K562 (cell line): ENCODE measurements around the gene SLC7A1. TPM values are rescaled to one million over a fixed set of nuclear protein-coding genes. Genes with fewer than 3 reads are reported as not detected.

Experiments used
- ATAC-seq: fragments of 200-7000 bp; cut with Tn5 transposase; 3 replicates; pipeline ENCODE4 v1.9.1; 2020; ENCODE audit warnings: moderate library complexity
- BruUV-seq: library from RNA; stranded (reverse); fragments of 400-500 nt; replicated peaks from 2 replicates; lab custom pipeline; 2021; lab: Mats Ljungman, UMichigan
- CTCF ChIA-PET: fragments of 300-600 bp; formaldehyde crosslinking; extraction: SDS; loops from one replicate; lab custom pipeline; 2021; ENCODE audit warnings: low intra/inter-chr PET ratio; lab: Yijun Ruan, JAX
- POLR2A ChIA-PET: fragments of 300-600, 350-650 bp; sonication (Branson Sonifier 250); formaldehyde crosslinking; extraction: SDS; loops from one replicate; lab custom pipeline; 2021; ENCODE audit warnings: antibody characterized with exemption, inconsistent platforms; lab: Yijun Ruan, JAX
- DNase-seq, 4 experiments: peaks; one replicate each; pipeline versions ENCODE4 v3.0.0 to v3.0.0-alpha.2; 2011 to 2018; ENCODE audit warnings: low spot score in 3 of 4, mixed read lengths in 3 of 4; ENCODE audit errors: extremely low read depth in 1 of 4
- FAIRE-seq: peaks from 2 replicates; lab custom pipeline; 2011; peaks lifted over from hg19 to GRCh38; lab: Jason Lieb, UNC
- H2AFZ ChIP-seq: 2 replicates; pipeline ENCODE4 v1.6.0; 2011; ENCODE audit warnings: low read depth, low read length, control low read depth, inconsistent platforms
- H3K27ac ChIP-seq: fragments of 200-600 bp; 3 replicates; pipeline ENCODE4 v1.8.0; 2011; ENCODE audit warnings: low read depth, mild to moderate bottlenecking, control low read depth, inconsistent platforms, low read length, moderate library complexity, mixed read lengths; ENCODE audit errors: extremely low read depth
- H3K27me3 ChIP-seq, 2 experiments: fragments of 300-600 bp in 1 of 2; 2 replicates in 1 of 2; 3 replicates in 1 of 2; pipeline versions ENCODE4 v1.6.0 to v1.8.0; 2011; ENCODE audit warnings: inconsistent platforms in 2 of 2, low read length in 2 of 2, mild to moderate bottlenecking in 1 of 2, mixed read lengths in 1 of 2, moderate library complexity in 1 of 2; ENCODE audit not compliant: control insufficient read depth in 2 of 2, insufficient read depth in 2 of 2
- H3K36me3 ChIP-seq: fragments of 300-600 bp; 3 replicates; pipeline ENCODE4 v1.8.0; 2011; ENCODE audit warnings: mild to moderate bottlenecking, low read length, inconsistent platforms; ENCODE audit not compliant: control insufficient read depth, insufficient read depth
- H3K4me1 ChIP-seq, 2 experiments: fragments of 200-600 bp in 1 of 2; replicated peaks in 1 of 2; 2 replicates in 1 of 2; 3 replicates in 1 of 2; pipeline versions ENCODE4 v1.5.1 to v1.8.0; 2011; ENCODE audit warnings: inconsistent platforms in 2 of 2, low read length in 2 of 2, mild to moderate bottlenecking in 1 of 2, mixed read lengths in 1 of 2, moderate library complexity in 1 of 2; ENCODE audit not compliant: control insufficient read depth in 2 of 2, insufficient read depth in 2 of 2
- H3K4me2 ChIP-seq: 2 replicates; pipeline ENCODE4 v1.6.1; 2011; ENCODE audit warnings: low read length, control low read depth, inconsistent platforms, mixed read lengths; ENCODE audit not compliant: insufficient read depth
- H3K4me3 ChIP-seq: fragments of 200-600 bp; sonication (generic), shearing (Covaris generic); 2 replicates; pipeline ENCODE4 v1.5.1; 2016; ENCODE audit warnings: control low read depth, inconsistent platforms
- H3K79me2 ChIP-seq: fragments of 200-600 bp; 3 replicates; pipeline ENCODE4 v1.8.0; 2011; ENCODE audit warnings: low read length, inconsistent platforms; ENCODE audit not compliant: control insufficient read depth, insufficient read depth
- H3K9ac ChIP-seq, 2 experiments: 2 replicates each; pipeline versions ENCODE4 v1.6.0 to v1.6.1; 2011; ENCODE audit warnings: low read depth in 2 of 2, low read length in 2 of 2, control low read depth in 1 of 2, inconsistent platforms in 1 of 2, mild to moderate bottlenecking in 1 of 2, mixed read lengths in 1 of 2; ENCODE audit not compliant: insufficient read depth in 1 of 2
- H3K9me1 ChIP-seq: one replicate; pipeline ENCODE4 v1.6.0; 2011; ENCODE audit warnings: inconsistent platforms, mild to moderate bottlenecking, low read length, moderate library complexity; ENCODE audit not compliant: control insufficient read depth, insufficient read depth
- H3K9me3 ChIP-seq: replicated peaks from 2 replicates; pipeline ENCODE4 v1.5.1; 2011; ENCODE audit warnings: low read depth, low read length, inconsistent platforms; ENCODE audit not compliant: control insufficient read depth, insufficient read depth
- H4K20me1 ChIP-seq: replicated peaks from 2 replicates; pipeline ENCODE4 v1.6.1; 2011; ENCODE audit warnings: low read length, inconsistent platforms, mixed read lengths; ENCODE audit not compliant: control insufficient read depth, insufficient read depth
- ETS2 ChIP-seq: IDR thresholded peaks from 2 replicates; pipeline ENCODE4 v1.6.1; 2016; ENCODE audit warnings: borderline replicate concordance, missing genetic modification characterization, mild to moderate bottlenecking, moderate library complexity, missing compliant biosample characterization; ENCODE audit not compliant: poor library complexity, severe bottlenecking
- HDAC2 ChIP-seq: fragments of 450-650 bp; IDR thresholded peaks from 2 replicates; pipeline ENCODE4 v1.6.1; 2016; ENCODE audit warnings: mild to moderate bottlenecking
- MCM7 ChIP-seq, 2 experiments: fragments of 450-650 bp; IDR thresholded peaks; 2 replicates each; pipeline ENCODE4 v1.6.1; 2016 to 2018
- POLR2B ChIP-seq: fragments of 450-650 bp; IDR thresholded peaks from 2 replicates; pipeline ENCODE4 v1.6.1; 2018; ENCODE audit warnings: low read depth; ENCODE audit not compliant: partially characterized antibody
- ZBTB7A ChIP-seq: IDR thresholded peaks from 2 replicates; pipeline ENCODE4 v1.6.1; 2011; ENCODE audit warnings: low read depth, mild to moderate bottlenecking, low read length, moderate library complexity, borderline replicate concordance; ENCODE audit not compliant: control insufficient read depth
- ZNF644 ChIP-seq: fragments of 200-800 bp; sonication (Bioruptor generic); IDR thresholded peaks from 2 replicates; pipeline ENCODE4 v1.6.1; 2016; ENCODE audit warnings: low read depth, missing genetic modification characterization, missing compliant biosample characterization
- ZNF830 ChIP-seq: fragments of 250-450 bp; sonication (Bioruptor Pico); IDR thresholded peaks from 2 replicates; pipeline ENCODE4 v1.5.0; 2021; ENCODE audit warnings: mild to moderate bottlenecking
- WGBS: fragments of 100-300 bp; shearing (Covaris generic); methylation state at CpG from one replicate; pipeline ENCODE4 v1.1.6; 2016; ENCODE audit warnings: low coverage, mixed read lengths; ENCODE audit not compliant: insufficient coverage; ENCODE audit errors: missing lambda C conversion rate; 5-methylcytosine and 5-hydroxymethylcytosine counted together
- in situ Hi-C: fragments of 300-500 bp; cut with MboI; formaldehyde crosslinking; loops from 4 replicates; pipeline ENCODE4 v1.15.0; 2018; ENCODE audit warnings: inconsistent platforms, mixed read lengths
- intact Hi-C: fragments of 100-400 bp; cut with micrococcal nuclease; formaldehyde crosslinking; loops from 2 replicates; pipeline ENCODE4 v1.14.2; 2022
- polyA plus RNA-seq, 8 experiments: library from polyadenylated mRNA; depleted of rRNA in 4 of 8; stranded (reverse) in 5 of 8; unstranded in 3 of 8; fragments of >200 nt; fragmentation: Nextera tagmentation in 2 of 8; fragmentation: Illumina TruSeq in 1 of 8; extraction: Ambion mirVana in 2 of 8; extraction: Trizol in 1 of 8; gene quantifications; 2 replicates each; pipeline versions ENCODE4 v1.2.1 to v1.2.3, GENCODE V29; 2011 to 2014; ENCODE audit warnings: inconsistent platforms in 1 of 8, missing spikeins in 1 of 8
- total RNA-seq, 7 experiments: library from RNA; depleted of rRNA in 6 of 7; stranded (reverse); fragments of >200 nt in 6 of 7; fragmentation: Illumina TruSeq in 2 of 7; extraction: Trizol in 2 of 7; gene quantifications; 2 replicates each; pipeline versions ENCODE4 v1.2.1 to v1.2.3, GENCODE V29; 2011 to 2021; ENCODE audit warnings: low replicate concordance in 1 of 7
- TF ChIP-seq, protein P1 (sequence below): fragments of 450-650 bp; IDR thresholded peaks from 2 replicates; pipeline ENCODE4 v1.6.1; 2016; ENCODE audit warnings: antibody characterized with exemption
- TF ChIP-seq, protein P2 (sequence below): sonication (generic); formaldehyde crosslinking; IDR thresholded peaks from 2 replicates; pipeline ENCODE4 v1.8.1; 2023; ENCODE audit warnings: mild to moderate bottlenecking, missing genetic modification reagents
- TF ChIP-seq, protein P3 (sequence below): fragments of 450-650 bp; formaldehyde crosslinking; IDR thresholded peaks from 2 replicates; pipeline ENCODE4 v1.4.0; 2020; ENCODE audit warnings: mild to moderate bottlenecking, moderate library complexity

The SLC7A1 gene
- total and polyA plus RNA-seq, 9 of the 15 experiments (the other 6 are each of a cell fraction or from before 2014, with no cell fraction given) = 3.3 to 69.7 (median 10.8) TPM

GRCh38 chr13:29607465-29607864, 12.0 kb upstream of the SLC7A1 start:
- Histone ChIP-seq H3K27ac (no peak overlapping the region), H2AFZ (no peak overlapping the region), H3K4me1 (no peaks in the 10 kb centered on the region), H3K27me3 (peaks cover 3 to 17% of the 10 kb centered on the region in 2 experiments), H3K9ac (no peak overlapping the region), H3K36me3 (no peaks in the 10 kb centered on the region), H3K9me1 (no peaks in the 10 kb centered on the region), H3K4me2 (no peak overlapping the region), H3K79me2 (no peaks in the 10 kb centered on the region), H3K4me3 (no peak overlapping the region), H4K20me1 (no peaks in the 10 kb centered on the region), H3K9me3 (no peaks in the 10 kb centered on the region)
- ChIA-PET POLR2A (interaction anchor here (1.4 kb wide), 1 partner anchor 9 kb away, joined by 3 read pairs; no protein-coding TSS in a partner anchor), CTCF (no interaction called here)
- BruUV-seq = no TSS peak
- WGBS = 0% methylated on average over 1 of the region's 1 CpG
- DNase-seq (no peak), ATAC-seq (no peak), FAIRE-seq (no peak)
- in situ Hi-C loops = no loop called here
- intact Hi-C loops = no loop called here
- TF ChIP-seq ZNF644 (tag) (no peak), POLR2B (no peak), MCM7 (IDR thresholded peaks at IDR 0.05) (no peak)

GRCh38 chr13:29605860-29606526, 10.5 kb upstream of the SLC7A1 start:
- no peak overlapping the region for H2AFZ ChIP-seq
- no peaks in the 10 kb centered on the region for H3K9me3 ChIP-seq
- no peak overlapping the region for H3K4me3 ChIP-seq
- no peak overlapping the region for H3K4me2 ChIP-seq
- H3K36me3 ChIP-seq = no peaks in the 10 kb centered on the region
- H3K9me1 ChIP-seq = no peaks in the 10 kb centered on the region
- DNase-seq = no peak
- no peaks in the 10 kb centered on the region for H3K79me2 ChIP-seq
- in situ Hi-C loops = no loop called here
- no peaks in the 10 kb centered on the region for H4K20me1 ChIP-seq
- H3K9ac ChIP-seq = no peak overlapping the region
- intact Hi-C loops = no loop called here
- WGBS = 0% methylated on average over 8 of the region's 8 CpGs
- peaks cover 2 to 8% of the 10 kb centered on the region in 2 experiments; a peak in 2 of 5 replicates for H3K27me3 ChIP-seq
- no peaks in the 10 kb centered on the region for H3K4me1 ChIP-seq
- no peak for ATAC-seq
- POLR2A ChIA-PET = interaction anchor here (1.4 kb wide), 1 partner anchor 8 kb away, joined by 3 read pairs; no protein-coding TSS in a partner anchor
- no TSS peak for BruUV-seq
- no peak for FAIRE-seq
- CTCF ChIA-PET = no interaction called here
- no peak overlapping the region for H3K27ac ChIP-seq
- TF ChIP-seq HDAC2 (no peak), ZBTB7A (no peak), ETS2 (tag) (no peak), ZNF830 (CRISPR knock-in tag) (no peak)
- TF ChIP-seq, protein P1, sequence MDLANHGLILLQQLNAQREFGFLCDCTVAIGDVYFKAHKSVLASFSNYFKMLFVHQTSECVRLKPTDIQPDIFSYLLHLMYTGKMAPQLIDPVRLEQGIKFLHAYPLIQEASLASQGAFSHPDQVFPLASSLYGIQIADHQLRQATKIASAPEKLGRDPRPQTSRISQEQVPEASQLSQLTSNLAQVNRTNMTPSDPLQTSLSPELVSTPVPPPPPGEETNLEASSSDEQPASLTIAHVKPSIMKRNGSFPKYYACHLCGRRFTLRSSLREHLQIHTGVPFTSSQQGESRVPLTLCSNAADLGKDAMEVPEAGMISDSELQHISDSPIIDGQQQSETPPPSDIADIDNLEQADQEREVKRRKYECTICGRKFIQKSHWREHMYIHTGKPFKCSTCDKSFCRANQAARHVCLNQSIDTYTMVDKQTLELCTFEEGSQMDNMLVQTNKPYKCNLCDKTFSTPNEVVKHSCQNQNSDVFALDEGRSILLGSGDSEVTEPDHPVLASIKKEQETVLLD = no peak
- TF ChIP-seq, protein P2, sequence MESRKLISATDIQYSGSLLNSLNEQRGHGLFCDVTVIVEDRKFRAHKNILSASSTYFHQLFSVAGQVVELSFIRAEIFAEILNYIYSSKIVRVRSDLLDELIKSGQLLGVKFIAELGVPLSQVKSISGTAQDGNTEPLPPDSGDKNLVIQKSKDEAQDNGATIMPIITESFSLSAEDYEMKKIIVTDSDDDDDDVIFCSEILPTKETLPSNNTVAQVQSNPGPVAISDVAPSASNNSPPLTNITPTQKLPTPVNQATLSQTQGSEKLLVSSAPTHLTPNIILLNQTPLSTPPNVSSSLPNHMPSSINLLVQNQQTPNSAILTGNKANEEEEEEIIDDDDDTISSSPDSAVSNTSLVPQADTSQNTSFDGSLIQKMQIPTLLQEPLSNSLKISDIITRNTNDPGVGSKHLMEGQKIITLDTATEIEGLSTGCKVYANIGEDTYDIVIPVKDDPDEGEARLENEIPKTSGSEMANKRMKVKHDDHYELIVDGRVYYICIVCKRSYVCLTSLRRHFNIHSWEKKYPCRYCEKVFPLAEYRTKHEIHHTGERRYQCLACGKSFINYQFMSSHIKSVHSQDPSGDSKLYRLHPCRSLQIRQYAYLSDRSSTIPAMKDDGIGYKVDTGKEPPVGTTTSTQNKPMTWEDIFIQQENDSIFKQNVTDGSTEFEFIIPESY (CRISPR knock-in tag) = no peak
- TF ChIP-seq, protein P3, sequence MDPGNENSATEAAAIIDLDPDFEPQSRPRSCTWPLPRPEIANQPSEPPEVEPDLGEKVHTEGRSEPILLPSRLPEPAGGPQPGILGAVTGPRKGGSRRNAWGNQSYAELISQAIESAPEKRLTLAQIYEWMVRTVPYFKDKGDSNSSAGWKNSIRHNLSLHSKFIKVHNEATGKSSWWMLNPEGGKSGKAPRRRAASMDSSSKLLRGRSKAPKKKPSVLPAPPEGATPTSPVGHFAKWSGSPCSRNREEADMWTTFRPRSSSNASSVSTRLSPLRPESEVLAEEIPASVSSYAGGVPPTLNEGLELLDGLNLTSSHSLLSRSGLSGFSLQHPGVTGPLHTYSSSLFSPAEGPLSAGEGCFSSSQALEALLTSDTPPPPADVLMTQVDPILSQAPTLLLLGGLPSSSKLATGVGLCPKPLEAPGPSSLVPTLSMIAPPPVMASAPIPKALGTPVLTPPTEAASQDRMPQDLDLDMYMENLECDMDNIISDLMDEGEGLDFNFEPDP = no peak
